HepG2 (cell line): ENCODE data around the gene PKMYT1. TPM values are rescaled to one million over a fixed set of nuclear protein-coding genes. Genes with fewer than 3 reads are reported as not detected.
"Not testable (repeated sequence)": the region's sequence is repeated elsewhere in the genome, so short reads cannot be mapped to it uniquely, and the experiment has no call there.

Experiments used
- ATAC-seq: fragments of 200-7000 bp; cut with Tn5 transposase; 3 replicates; pipeline ENCODE4 v1.9.1; 2020; ENCODE audit warnings: mild to moderate bottlenecking, moderate library complexity
- BruUV-seq: library from RNA; stranded (reverse); fragments of 400-500 nt; replicated peaks from 2 replicates; lab custom pipeline; 2021; lab: Mats Ljungman, UMichigan
- CTCF ChIA-PET: fragments of 300-600 bp; formaldehyde crosslinking; extraction: SDS; loops from one replicate; lab custom pipeline; 2021; ENCODE audit warnings: low total read pairs, inconsistent platforms, low intra/inter-chr PET ratio; lab: Yijun Ruan, JAX
- POLR2A ChIA-PET: fragments of 350-600 bp; sonication (Branson Sonifier 250); formaldehyde crosslinking; loops from one replicate; lab custom pipeline; 2020; ENCODE audit warnings: antibody characterized with exemption, inconsistent platforms; lab: Yijun Ruan, JAX
- DNase-seq: peaks from one replicate; pipeline ENCODE4 v3.0.0-alpha.2; 2015; ENCODE audit warnings: low spot score
- FAIRE-seq: peaks from 3 replicates; lab custom pipeline; 2011; peaks lifted over from hg19 to GRCh38; lab: Jason Lieb, UNC
- H2AFZ ChIP-seq: one replicate; pipeline ENCODE4 v1.6.1; 2011; ENCODE audit warnings: low read length, inconsistent platforms
- H3K27ac ChIP-seq: fragments of 300-600 bp; 3 replicates; pipeline ENCODE4 v1.8.0; 2011; ENCODE audit warnings: mixed run types, mild to moderate bottlenecking, mixed read lengths, low read length, inconsistent platforms; ENCODE audit not compliant: insufficient read depth; ENCODE audit errors: extremely low read length
- H3K27me3 ChIP-seq, 2 experiments: fragments of 200-600 bp in 1 of 2; 2 replicates in 1 of 2; 3 replicates in 1 of 2; pipeline versions ENCODE4 v1.6.0 to v1.8.0; 2011; ENCODE audit warnings: low read length in 2 of 2, mild to moderate bottlenecking in 2 of 2, moderate library complexity in 2 of 2, inconsistent platforms in 1 of 2; ENCODE audit not compliant: insufficient read depth in 2 of 2, control insufficient read depth in 1 of 2
- H3K36me3 ChIP-seq, 2 experiments: fragments of 200-600 bp in 1 of 2; replicated peaks in 1 of 2; 2 replicates in 1 of 2; 3 replicates in 1 of 2; pipeline versions ENCODE4 v1.5.1 to v1.8.0; 2011; ENCODE audit warnings: low read length in 2 of 2, inconsistent platforms in 1 of 2; ENCODE audit not compliant: insufficient read depth in 2 of 2, control insufficient read depth in 1 of 2
- H3K4me1 ChIP-seq: 2 replicates; pipeline ENCODE4 v1.5.1; 2012; ENCODE audit warnings: low read length, inconsistent platforms; ENCODE audit not compliant: insufficient read depth
- H3K4me2 ChIP-seq: 2 replicates; pipeline ENCODE4 v1.6.0; 2011; ENCODE audit warnings: low read depth, low read length, inconsistent platforms
- H3K4me3 ChIP-seq, 3 experiments: fragments of 200-600 bp in 1 of 3; sonication (generic), shearing (Covaris generic) in 1 of 3; replicated peaks in 1 of 3; 2 replicates each; pipeline ENCODE4 v1.5.1; 2011 to 2016; ENCODE audit warnings: low read length in 3 of 3, inconsistent platforms in 2 of 3, low read depth in 2 of 3, mild to moderate bottlenecking in 2 of 3, control low read depth in 1 of 3, mixed read lengths in 1 of 3; ENCODE audit not compliant: insufficient read depth in 1 of 3
- H3K79me2 ChIP-seq: one replicate; pipeline ENCODE4 v1.6.1; 2011; ENCODE audit warnings: low read length, inconsistent platforms; ENCODE audit not compliant: insufficient read depth
- H3K9ac ChIP-seq: 2 replicates; pipeline ENCODE4 v1.6.0; 2011; ENCODE audit warnings: mild to moderate bottlenecking, low read depth, low read length, inconsistent platforms; ENCODE audit not compliant: insufficient read depth
- H3K9me3 ChIP-seq: 2 replicates; pipeline ENCODE4 v1.5.1; 2012; ENCODE audit warnings: mild to moderate bottlenecking, low read length
- H4K20me1 ChIP-seq: 2 replicates; pipeline ENCODE4 v1.6.0; 2011; ENCODE audit warnings: inconsistent platforms, mild to moderate bottlenecking, low read length, moderate library complexity; ENCODE audit not compliant: insufficient read depth
- CBX1 ChIP-seq: IDR thresholded peaks from one replicate; pipeline ENCODE4 v1.6.1; 2016; ENCODE audit warnings: antibody characterized with exemption, low read depth
- DBP ChIP-seq: sonication (generic); formaldehyde crosslinking; IDR thresholded peaks from 2 replicates; pipeline ENCODE4 v1.4.0; 2020; ENCODE audit warnings: missing genetic modification reagents; ENCODE audit errors: not compliant biosample characterization
- IRF1 ChIP-seq: sonication (generic); formaldehyde crosslinking; IDR thresholded peaks from 2 replicates; pipeline ENCODE4 v1.4.0; 2020; ENCODE audit warnings: low read depth, mild to moderate bottlenecking, missing genetic modification reagents
- MTERF4 ChIP-seq: sonication (generic); formaldehyde crosslinking; IDR thresholded peaks from 2 replicates; pipeline ENCODE4 v1.8.0; 2023; ENCODE audit warnings: mild to moderate bottlenecking, missing genetic modification reagents
- NFKBIZ ChIP-seq: IDR thresholded peaks from 2 replicates; pipeline ENCODE4 v1.6.1; 2018; ENCODE audit warnings: missing genetic modification reagents, missing compliant biosample characterization
- XBP1 ChIP-seq: sonication (generic); formaldehyde crosslinking; IDR thresholded peaks from 2 replicates; pipeline ENCODE4 v1.5.0; 2020; ENCODE audit warnings: missing genetic modification reagents
- whole genome bisulfite sequencing: methylation state at CpG from one replicate; pipeline ENCODE4 v1.1.6; 2017; ENCODE audit warnings: low lambda C conversion rate; 5-methylcytosine and 5-hydroxymethylcytosine counted together
- in situ Hi-C: cut with HindIII; loops from 2 replicates; pipeline ENCODE4 v1.10.0; 2017; ENCODE audit warnings: low pct_unique_long_range_greater_than_20kb; ENCODE audit not compliant: extremely low pct_ligation_motif_present
- intact Hi-C: fragments of 100-400 bp; cut with micrococcal nuclease; formaldehyde crosslinking; loops from one replicate; pipeline ENCODE4 v1.10.0; 2022; ENCODE audit not compliant: unreplicated experiment
- polyA plus RNA-seq, 8 experiments: library from polyadenylated mRNA; depleted of rRNA in 3 of 8; stranded (reverse) in 7 of 8; unstranded in 1 of 8; fragments of >200 nt; fragmentation: Illumina TruSeq in 4 of 8; extraction: Trizol in 4 of 8; gene quantifications; 2 replicates each; pipeline versions ENCODE4 v1.2.1 to v1.2.3, GENCODE V29; 2011 to 2016; ENCODE audit warnings: low read depth in 4 of 8, missing spikeins in 1 of 8, mixed read lengths in 1 of 8; ENCODE audit not compliant: insufficient read depth in 1 of 8
- total RNA-seq, 5 experiments: library from RNA; depleted of rRNA; stranded (reverse); fragments of >200 nt; fragmentation: Illumina TruSeq; extraction: Trizol; gene quantifications; 2 replicates each; pipeline ENCODE4 v1.2.3, GENCODE V29; 2016; ENCODE audit warnings: low read depth in 1 of 5

Gene PKMYT1
- total and polyA plus RNA-seq, 2 of the 13 experiments (the other 11 are each of a cell fraction or from before 2014, with no cell fraction given): 7.0 to 27.8 TPM

- no peak for TF ChIP-seq NFKBIZ (CRISPR knock-in tag)
- TF ChIP-seq MTERF4: no peak
- no peak for TF ChIP-seq IRF1 (CRISPR knock-in tag)
- no peak for TF ChIP-seq XBP1 (CRISPR knock-in tag)
- TF ChIP-seq DBP: no peak
- no peak for TF ChIP-seq CBX1
- TF ChIP-seq, all 625 proteins: peak for 0
These were observed 47.1 kb downstream of the PKMYT1 start (continued) for GRCh38 chr16:2933136-2933535.

- H3K9ac ChIP-seq, H3K27me3 ChIP-seq, H2AFZ ChIP-seq, H3K4me1 ChIP-seq, H3K4me2 ChIP-seq, ATAC-seq, H3K4me3 ChIP-seq, intact Hi-C loops, H3K79me2 ChIP-seq, H3K27ac ChIP-seq, DNase-seq, H3K9me3 ChIP-seq, FAIRE-seq, H3K36me3 ChIP-seq, BruUV-seq, H4K20me1 ChIP-seq, CTCF ChIA-PET, POLR2A ChIA-PET, in situ Hi-C loops: not testable (repeated sequence)
- WGBS: 96% methylated on average over 13 of the region's 13 CpGs
These were observed 48.9 kb downstream of the PKMYT1 start for GRCh38 chr16:2931231-2931914.
